IPS DF 6.9 (cell line): ENCODE results near the gene GFRA1.
A peak's percentile ranks its signal among the peaks of the same experiment; 100 is the strongest.

Source experiments
- DNase-seq: peaks from one replicate; pipeline ENCODE4 v3.0.0-alpha.2; 2013; ENCODE audit warnings: low read depth, low spot score
- H3K27ac ChIP-seq: one replicate; pipeline ENCODE4 v1.5.1; 2013; ENCODE audit warnings: low read length, control low read depth
- H3K27me3 ChIP-seq: 2 replicates; pipeline ENCODE4 v1.6.1; 2013; ENCODE audit warnings: mild to moderate bottlenecking, low read length; ENCODE audit not compliant: control insufficient read depth, insufficient read depth
- H3K36me3 ChIP-seq: 2 replicates; pipeline ENCODE4 v1.6.1; 2013; ENCODE audit warnings: low read length; ENCODE audit not compliant: control insufficient read depth, insufficient read depth
- H3K4me1 ChIP-seq: 2 replicates; pipeline ENCODE4 v1.6.1; 2013; ENCODE audit warnings: low read length; ENCODE audit not compliant: control insufficient read depth, insufficient read depth
- H3K4me3 ChIP-seq: 2 replicates; pipeline ENCODE4 v1.5.1; 2013; ENCODE audit warnings: mild to moderate bottlenecking, low read length
- H3K9me3 ChIP-seq: 2 replicates; pipeline ENCODE4 v1.6.1; 2013; ENCODE audit warnings: low read length, inconsistent platforms; ENCODE audit not compliant: control insufficient read depth, insufficient read depth
- WGBS: extraction: QIAGEN DNeasy Blood & Tissue Kit; methylation state at CpG from one replicate; pipeline ENCODE4 v1.1.7; 2013; ENCODE audit warnings: mixed read lengths, missing lambda C conversion rate; ENCODE audit not compliant: insufficient read length, insufficient coverage; 5-methylcytosine and 5-hydroxymethylcytosine counted together

Gene GFRA1

GRCh38 chr10:116296291-116296721 is 23.3 kb upstream of the GFRA1 start:
- H3K4me3 ChIP-seq, result no peak overlapping the region
- H3K27ac ChIP-seq, result no peak overlapping the region
- H3K36me3 ChIP-seq, result no peaks in the 10 kb centered on the region
- no peak for DNase-seq
- no peaks in the 10 kb centered on the region for H3K4me1 ChIP-seq
- H3K9me3 ChIP-seq, result no peaks in the 10 kb centered on the region
- no peaks in the 10 kb centered on the region; the same call in 1 of the 2 replicates for H3K27me3 ChIP-seq
- no CpG with 5 or more reads among the region's 7 CpGs for WGBS

GRCh38 chr10:116292493-116292892 is 19.5 kb upstream of the GFRA1 start:
- Histone ChIP-seq H3K9me3 (no peaks in the 10 kb centered on the region), H3K27me3 (no peaks in the 10 kb centered on the region), H3K4me3 (no peak overlapping the region), H3K27ac (no peak overlapping the region), H3K36me3 (no peaks in the 10 kb centered on the region), H3K4me1 (peaks cover 2% of the 10 kb centered on the region; the same call in 1 of the 2 replicates)
- no peak for DNase-seq

GRCh38 chr10:116289652-116290051 is 16.6 kb upstream of the GFRA1 start:
- no CpG with 5 or more reads among the region's 1 CpG for WGBS
- no peak for DNase-seq

GRCh38 chr10:116287906-116288501 is 15.0 kb upstream of the GFRA1 start:
- WGBS, result no CpG with 5 or more reads among the region's 1 CpG
- H3K4me3 ChIP-seq, result no peak overlapping the region
- no peak for DNase-seq
- H3K4me1 ChIP-seq, result peaks cover 2% of the 10 kb centered on the region; the same call in 1 of the 2 replicates
- no peaks in the 10 kb centered on the region for H3K36me3 ChIP-seq
- no peak overlapping the region for H3K27ac ChIP-seq
- H3K27me3 ChIP-seq, result no peaks in the 10 kb centered on the region
- no peaks in the 10 kb centered on the region for H3K9me3 ChIP-seq

More at GRCh38 chr10:116289652-116290051, 16.6 kb upstream of the GFRA1 start:
- Histone ChIP-seq H3K9me3 (no peaks in the 10 kb centered on the region), H3K36me3 (no peaks in the 10 kb centered on the region), H3K27ac (no peak overlapping the region), H3K4me3 (no peak overlapping the region), H3K27me3 (no peaks in the 10 kb centered on the region), H3K4me1 (peaks cover 2% of the 10 kb centered on the region; the same call in 1 of the 2 replicates)

- H3K27ac ChIP-seq, result no peak overlapping the region
Measured at GRCh38 chr10:116286626-116287200, 13.7 kb upstream of the GFRA1 start.

GRCh38 chr10:116281775-116282174 is 8.8 kb upstream of the GFRA1 start:
- Histone ChIP-seq H3K27me3 (no peaks in the 10 kb centered on the region), H3K4me3 (no peak overlapping the region), H3K9me3 (no peaks in the 10 kb centered on the region), H3K36me3 (no peaks in the 10 kb centered on the region), H3K27ac (no peak overlapping the region), H3K4me1 (no peaks in the 10 kb centered on the region)
- no CpG with 5 or more reads among the region's 3 CpGs for WGBS
- no peak for DNase-seq

More at GRCh38 chr10:116286626-116287200, 13.7 kb upstream of the GFRA1 start:
- Histone ChIP-seq H3K27me3 (no peaks in the 10 kb centered on the region), H3K4me1 (peaks cover 2% of the 10 kb centered on the region; the same call in 1 of the 2 replicates), H3K36me3 (no peaks in the 10 kb centered on the region), H3K4me3 (no peak overlapping the region), H3K9me3 (no peaks in the 10 kb centered on the region)
- WGBS, result no CpG with 5 or more reads among the region's 9 CpGs
- DNase-seq, result no peak

- Histone ChIP-seq H3K4me1 (no peaks in the 10 kb centered on the region; the same call in 1 of the 2 replicates), H3K27ac (no peak overlapping the region), H3K9me3 (no peaks in the 10 kb centered on the region), H3K36me3 (no peaks in the 10 kb centered on the region), H3K27me3 (peaks cover 15% of the 10 kb centered on the region), H3K4me3 (no peak overlapping the region)
- no CpG with 5 or more reads among the region's 6 CpGs for WGBS
- no peak for DNase-seq
Measured at GRCh38 chr10:116278846-116279245, 5.8 kb upstream of the GFRA1 start.

- no peak for DNase-seq
- H3K27ac ChIP-seq, result no peak overlapping the region
- H3K9me3 ChIP-seq, result no peaks in the 10 kb centered on the region
- peaks cover 2% of the 10 kb centered on the region for H3K4me1 ChIP-seq
- H3K4me3 ChIP-seq, result no peak overlapping the region
- no CpG with 5 or more reads among the region's 3 CpGs for WGBS
- H3K36me3 ChIP-seq, result no peaks in the 10 kb centered on the region; the same call in 1 of the 2 replicates
- peaks cover 27% of the 10 kb centered on the region for H3K27me3 ChIP-seq
Measured at GRCh38 chr10:116276981-116277380, 4.0 kb upstream of the GFRA1 start.

- Histone ChIP-seq H3K36me3 (no peaks in the 10 kb centered on the region; the same call in 1 of the 2 replicates), H3K27ac (no peak overlapping the region), H3K27me3 (peaks cover 53% of the 10 kb centered on the region), H3K4me1 (peaks cover 2% of the 10 kb centered on the region), H3K9me3 (no peaks in the 10 kb centered on the region), H3K4me3 (peak overlapping the region; percentile 48; the same call in 1 of the 2 replicates)
- no CpG with 5 or more reads among the region's 49 CpGs for WGBS
- no peak for DNase-seq
Measured at GRCh38 chr10:116274064-116274904, 1.3 kb upstream of the GFRA1 start.

- no peaks in the 10 kb centered on the region for H3K9me3 ChIP-seq
- H3K4me1 ChIP-seq, result peaks cover 2% of the 10 kb centered on the region
- WGBS, result no CpG with 5 or more reads among the region's 64 CpGs
- H3K36me3 ChIP-seq, result no peaks in the 10 kb centered on the region; the same call in 1 of the 2 replicates
- H3K27ac ChIP-seq, result no peak overlapping the region
- H3K27me3 ChIP-seq, result peaks cover 56% of the 10 kb centered on the region
- peak overlapping the region; percentile 48; the same call in 1 of the 2 replicates for H3K4me3 ChIP-seq
- no peak for DNase-seq
Measured at GRCh38 chr10:116271593-116272439, 1.2 kb downstream of the GFRA1 start.
